ENCODE data around the gene LTBP1. TPM values are rescaled to one million over a fixed set of nuclear protein-coding genes. Genes with fewer than 3 reads are reported as not detected.

Gene LTBP1
- total and polyA plus RNA-seq, 2 of the 13 experiments (the other 11 are each of a cell fraction or from before 2014, with no cell fraction given), result 0.12 to 0.22 TPM

DNA sequence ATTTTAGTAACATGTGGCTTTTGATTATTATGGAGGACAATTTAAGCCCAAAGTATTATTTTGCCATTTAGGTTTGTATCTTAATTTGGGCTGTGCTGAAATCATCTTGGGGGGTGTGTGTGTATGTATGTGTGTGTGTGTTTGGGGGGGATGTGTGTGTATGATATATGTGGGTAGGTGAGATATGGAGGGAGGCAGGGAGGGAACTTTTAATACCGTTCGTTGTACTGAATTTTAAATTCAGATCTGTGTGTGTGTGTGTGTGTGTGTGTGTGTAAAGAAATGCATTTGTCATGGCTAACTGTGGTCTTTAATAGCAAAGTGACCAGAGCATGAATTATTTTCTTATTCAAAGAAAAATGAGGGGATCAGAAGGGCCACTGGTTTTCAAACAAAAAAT, 113.7 kb downstream of the LTBP1 start:
- DNase-seq (ENCODE audit: low spot score) (no peak), FAIRE-seq (no peak), ATAC-seq (no peak)
- Histone ChIP-seq H3K9ac (ENCODE audit: insufficient read depth, low read depth, low read length) (no peak overlapping the region), H3K79me2 (ENCODE audit: insufficient read depth, low read length) (no peaks in the 10 kb centered on the region), H3K27ac (ENCODE audit: extremely low read length, insufficient read depth, low read length) (no peak overlapping the region), H3K9me3 (ENCODE audit: low read length) (no peaks in the 10 kb centered on the region), H3K4me2 (ENCODE audit: low read depth, low read length) (no peak overlapping the region), H2AFZ (ENCODE audit: low read length) (no peak overlapping the region), H3K4me3 (replicated peaks in 1 of 3; ENCODE audit: insufficient read depth in 1 of 3, low read depth in 2 of 3, low read length in 3 of 3) (no peak overlapping the region), H3K4me1 (ENCODE audit: insufficient read depth, low read length) (peaks cover 9% of the 10 kb centered on the region), H3K36me3 (replicated peaks in 1 of 2; ENCODE audit: control insufficient read depth in 1 of 2, insufficient read depth in 2 of 2, low read length in 2 of 2) (no peaks in the 10 kb centered on the region), H3K27me3 (ENCODE audit: control insufficient read depth in 1 of 2, insufficient read depth in 2 of 2, low read length in 2 of 2) (no peaks in the 10 kb centered on the region), H4K20me1 (ENCODE audit: insufficient read depth, low read length) (no peaks in the 10 kb centered on the region)
- intact Hi-C loops (cut with micrococcal nuclease; ENCODE audit: unreplicated experiment), result no loop called here
- ChIA-PET CTCF (ENCODE audit: low intra/inter-chr PET ratio, low total read pairs) (no interaction called here), POLR2A (no interaction called here)
- no TSS peak for BruUV-seq (replicated peaks)
- TF ChIP-seq SRSF4 (IDR thresholded peaks at IDR 0.05; ENCODE audit: low read depth, low read length, poor library complexity, severe bottlenecking), result no peak
- 3% methylated on average over 2 of the region's 2 CpGs for WGBS (ENCODE audit: low lambda C conversion rate)
- in situ Hi-C loops (cut with HindIII; ENCODE audit: extremely low pct_ligation_motif_present, low pct_unique_long_range_greater_than_20kb), result no loop called here

- Histone ChIP-seq H3K36me3 (replicated peaks in 1 of 2; ENCODE audit: control insufficient read depth in 1 of 2, insufficient read depth in 2 of 2, low read length in 2 of 2) (no peaks in the 10 kb centered on the region), H3K9me3 (ENCODE audit: low read length) (no peaks in the 10 kb centered on the region), H3K4me2 (ENCODE audit: low read depth, low read length) (no peak overlapping the region), H3K27ac (ENCODE audit: extremely low read length, insufficient read depth, low read length) (no peak overlapping the region), H3K79me2 (ENCODE audit: insufficient read depth, low read length) (no peaks in the 10 kb centered on the region), H3K27me3 (ENCODE audit: control insufficient read depth in 1 of 2, insufficient read depth in 2 of 2, low read length in 2 of 2) (no peaks in the 10 kb centered on the region), H3K4me3 (replicated peaks in 1 of 3; ENCODE audit: insufficient read depth in 1 of 3, low read depth in 2 of 3, low read length in 3 of 3) (no peak overlapping the region), H3K4me1 (ENCODE audit: insufficient read depth, low read length) (peaks cover 9% of the 10 kb centered on the region), H4K20me1 (ENCODE audit: insufficient read depth, low read length) (no peaks in the 10 kb centered on the region), H2AFZ (ENCODE audit: low read length) (no peak overlapping the region), H3K9ac (ENCODE audit: insufficient read depth, low read depth, low read length) (no peak overlapping the region)
- BruUV-seq (replicated peaks), result no TSS peak
- CTCF ChIA-PET (ENCODE audit: low intra/inter-chr PET ratio, low total read pairs), result no interaction called here
- 1% methylated on average over 4 of the region's 4 CpGs for WGBS (ENCODE audit: low lambda C conversion rate)
- DNase-seq (ENCODE audit: low spot score), result no peak
- intact Hi-C loops (cut with micrococcal nuclease; ENCODE audit: unreplicated experiment), result no loop called here
- no peak for ATAC-seq
- in situ Hi-C loops (cut with HindIII; ENCODE audit: extremely low pct_ligation_motif_present, low pct_unique_long_range_greater_than_20kb), result no loop called here
- no peak for FAIRE-seq
- POLR2A ChIA-PET, result no interaction called here
- TF ChIP-seq CTCF (CRISPR knock-in tag; IDR thresholded peaks at IDR 0.05), result no peak
- no peak for TF ChIP-seq ZFAT (CRISPR knock-in tag; conservative IDR thresholded peaks at IDR 0.05)
- TF ChIP-seq SALL1 (CRISPR knock-in tag; IDR thresholded peaks at IDR 0.05), result no peak
- TF ChIP-seq SMAD9 (CRISPR knock-in tag; IDR thresholded peaks at IDR 0.05), result no peak
- TF ChIP-seq MTF1 (CRISPR knock-in tag; IDR thresholded peaks at IDR 0.05), result no peak
- no peak for TF ChIP-seq ZNF770 (CRISPR knock-in tag; IDR thresholded peaks at IDR 0.05)
- no peak for TF ChIP-seq RAD51 (IDR thresholded peaks at IDR 0.05; ENCODE audit: borderline replicate concordance)
- no peak for TF ChIP-seq ZNF230 (CRISPR knock-in tag; IDR thresholded peaks at IDR 0.05)
- TF ChIP-seq YY1 (IDR thresholded peaks at IDR 0.05; ENCODE audit: insufficient read depth, insufficient replicate concordance, low read depth, low read length), result no peak
- no peak for TF ChIP-seq ZNF619 (CRISPR knock-in tag; IDR thresholded peaks at IDR 0.05)
- TF ChIP-seq ZNF737 (CRISPR knock-in tag; IDR thresholded peaks at IDR 0.05; ENCODE audit: borderline replicate concordance), result no peak
- no peak for TF ChIP-seq NR2F1 (CRISPR knock-in tag; IDR thresholded peaks at IDR 0.05)
- TF ChIP-seq, protein P1, sequence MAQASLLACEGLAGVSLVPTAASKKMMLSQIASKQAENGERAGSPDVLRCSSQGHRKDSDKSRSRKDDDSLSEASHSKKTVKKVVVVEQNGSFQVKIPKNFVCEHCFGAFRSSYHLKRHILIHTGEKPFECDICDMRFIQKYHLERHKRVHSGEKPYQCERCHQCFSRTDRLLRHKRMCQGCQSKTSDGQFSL (CRISPR knock-in tag; IDR thresholded peaks at IDR 0.05), result no peak
- TF ChIP-seq NR2F2 (IDR thresholded peaks at IDR 0.05; ENCODE audit: borderline replicate concordance, low read depth), result no peak
These were observed 116.0 kb downstream of the LTBP1 start for GRCh38 chr2:33062665-33063250.

All from HepG2 (cell line).